Measurements from ENCODE around the gene BSPRY.
"Not testable (repeated sequence)": the region's sequence is repeated elsewhere in the genome, so short reads cannot be mapped to it uniquely, and the experiment has no call there.

BSPRY gene

DNA sequence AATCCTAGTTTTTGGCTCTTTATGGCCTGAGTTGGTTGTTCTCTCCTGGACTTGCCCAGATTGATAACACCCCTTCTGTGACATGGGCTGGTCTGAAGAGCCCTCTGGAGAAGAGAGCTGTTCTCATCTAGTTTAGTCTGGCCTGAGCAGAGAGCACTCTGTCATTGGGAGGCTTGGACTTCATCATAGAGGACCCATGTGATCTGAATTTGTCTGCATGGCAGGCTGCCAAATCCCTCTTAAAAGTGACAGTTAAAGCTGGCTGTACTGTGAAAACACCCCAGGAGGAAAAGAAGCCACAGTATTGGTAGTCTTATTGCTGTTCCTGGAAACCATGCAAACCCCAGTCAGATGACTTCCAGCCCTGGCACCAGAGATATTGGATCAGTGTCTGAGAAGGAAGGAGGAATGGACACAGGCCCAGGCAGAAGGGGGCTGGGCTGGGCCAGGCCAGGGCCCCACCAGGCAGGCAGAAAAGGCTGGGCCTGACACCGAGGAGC, 5.6 kb upstream of the BSPRY start:
- DNase-seq: no peak

DNA sequence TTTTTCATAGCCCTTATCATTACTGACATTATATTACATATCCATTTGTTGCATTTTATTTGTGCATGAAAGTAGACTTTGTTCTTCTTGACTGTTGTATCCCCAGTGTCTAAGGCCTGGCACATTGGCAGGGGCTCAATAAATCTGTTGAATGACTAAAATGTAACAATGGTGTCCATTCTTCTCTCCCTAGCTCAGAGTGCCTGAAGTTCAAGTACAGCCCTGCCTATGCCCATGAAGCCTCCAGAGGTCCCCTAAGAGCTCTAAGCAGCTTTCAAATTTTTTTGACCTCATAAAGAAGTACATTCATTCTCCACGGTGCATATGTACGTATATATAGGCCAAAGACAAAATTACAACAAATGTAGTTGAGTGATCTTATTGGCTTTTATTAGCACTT, 4.2 kb upstream of the BSPRY start:
- DNase-seq: no peak

DNA sequence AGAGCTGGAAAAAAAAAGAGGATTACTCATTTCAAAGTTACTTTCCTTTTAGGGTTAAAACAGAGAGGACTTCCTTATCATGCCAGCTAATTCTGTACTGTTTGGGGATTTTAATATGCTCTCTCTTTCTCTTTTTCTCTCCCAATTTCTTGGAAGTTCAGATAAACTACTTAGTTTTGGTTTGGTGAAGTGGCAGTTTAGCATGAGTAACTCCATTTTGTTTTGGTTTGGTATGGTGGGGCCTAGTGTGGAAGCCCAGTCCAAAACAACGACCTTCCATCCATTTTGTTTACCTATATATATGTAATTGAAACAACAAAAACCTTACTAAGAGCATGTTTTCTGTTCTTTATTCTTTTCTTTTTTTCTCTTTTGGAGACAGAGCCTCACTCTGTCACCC, 3.7 kb upstream of the BSPRY start:
- no peak for DNase-seq

DNA sequence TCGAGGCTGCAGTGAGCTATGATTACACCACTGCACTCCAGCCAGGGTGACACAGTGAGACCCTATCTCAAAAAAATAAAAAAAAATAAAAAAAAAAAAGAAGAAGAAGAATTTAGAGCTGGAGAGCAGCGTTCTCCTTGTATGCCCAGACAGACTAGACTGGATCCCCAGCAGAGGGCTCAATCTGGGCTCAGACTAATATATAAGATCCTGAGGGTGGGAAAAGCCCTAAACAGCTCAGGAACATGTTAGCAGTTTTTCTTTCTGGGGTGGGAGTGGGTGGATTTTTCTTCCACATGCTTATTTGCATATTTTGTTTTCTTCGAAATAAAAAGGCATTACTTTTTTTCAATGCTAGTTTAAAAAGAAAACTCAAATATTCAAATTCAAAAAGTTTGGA, 904 bp upstream of the BSPRY start:
- no peak for DNase-seq

DNA sequence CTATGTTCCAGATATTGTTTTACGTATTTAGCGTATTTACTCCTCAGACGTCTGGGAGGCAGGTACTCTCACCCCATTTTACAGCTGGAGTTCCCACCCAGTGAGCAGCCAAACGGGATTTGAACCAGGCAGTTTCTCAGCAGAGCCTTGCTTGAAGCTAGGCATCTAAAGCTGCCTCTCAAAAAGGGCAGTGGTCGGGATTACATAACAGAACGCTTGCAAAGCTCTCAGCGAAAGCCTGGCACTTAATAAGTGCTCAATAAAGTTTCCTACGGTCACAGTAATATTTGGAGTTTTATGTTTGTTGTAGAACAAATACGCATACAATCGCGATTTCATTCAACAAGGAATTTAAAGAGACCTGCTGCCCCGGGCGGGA, 286 bp upstream of the BSPRY start:
- DNase-seq: no peak

DNA sequence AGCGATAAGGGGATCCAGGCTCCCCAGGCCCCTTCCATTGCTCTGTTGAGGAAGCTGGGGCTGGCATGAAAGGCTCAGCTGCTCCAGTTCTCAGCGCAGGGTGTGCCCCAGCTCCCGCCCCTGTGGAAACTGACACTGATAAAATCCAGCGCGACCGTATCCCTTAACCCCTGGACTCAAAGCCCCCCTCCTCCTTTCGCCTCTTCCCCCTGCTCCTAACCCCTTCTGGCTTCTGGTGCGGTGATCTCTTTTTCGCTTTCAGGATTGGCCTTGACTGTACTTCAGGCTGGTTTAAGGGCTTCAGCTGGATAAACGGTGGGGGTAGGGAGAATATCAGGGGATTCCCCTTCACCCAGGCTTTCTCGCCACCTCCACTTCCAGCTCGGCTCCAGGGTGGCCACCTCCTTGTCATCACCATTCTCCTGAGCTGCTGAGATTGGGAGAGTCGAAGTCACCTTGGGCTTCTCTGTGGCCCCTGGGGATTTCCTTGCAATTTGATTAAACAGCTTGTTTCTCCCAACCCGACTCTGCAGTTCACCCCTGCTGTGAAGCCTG, 843 bp downstream of the BSPRY start:
- no peak for DNase-seq

DNA sequence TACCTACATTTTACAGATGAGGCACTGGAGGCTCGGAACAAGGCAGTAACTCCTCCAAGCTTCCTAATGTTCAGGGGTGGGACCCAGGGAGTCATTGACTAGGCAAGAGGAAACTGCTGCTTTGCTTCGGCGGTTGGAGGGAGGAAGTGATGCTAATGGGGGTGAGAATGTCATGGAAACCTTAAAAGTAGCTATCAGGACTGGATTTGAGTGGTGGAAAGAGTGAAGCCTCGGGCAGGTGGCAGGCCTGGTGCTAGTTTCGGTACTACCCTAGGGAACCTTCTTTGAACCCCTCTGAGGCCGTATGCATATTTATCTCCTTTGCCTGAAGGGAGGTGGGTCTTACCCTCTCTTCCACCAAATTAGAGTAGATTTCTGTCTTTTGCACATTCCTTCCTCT, 1.6 kb downstream of the BSPRY start:
- no peak for DNase-seq

DNA sequence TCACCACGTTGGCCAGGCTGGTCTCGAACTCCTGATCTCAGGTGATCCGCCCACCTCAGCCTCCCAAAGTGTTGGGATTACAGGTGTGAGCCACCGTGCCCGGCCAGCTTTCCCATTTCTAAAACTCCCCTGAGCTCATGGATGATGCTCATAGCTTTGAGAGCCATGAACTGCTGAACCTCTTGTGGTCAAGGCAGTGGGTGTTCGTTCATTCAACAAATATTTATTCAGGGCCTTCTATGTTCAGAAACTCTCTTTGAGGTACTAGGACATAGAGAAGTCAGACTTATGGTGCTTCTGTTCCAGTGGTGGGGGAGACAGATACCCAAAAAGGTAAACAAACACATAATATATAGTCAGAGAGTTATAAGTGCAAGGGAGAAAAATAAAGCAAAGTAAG, 2.7 kb downstream of the BSPRY start:
- no peak for DNase-seq

DNA sequence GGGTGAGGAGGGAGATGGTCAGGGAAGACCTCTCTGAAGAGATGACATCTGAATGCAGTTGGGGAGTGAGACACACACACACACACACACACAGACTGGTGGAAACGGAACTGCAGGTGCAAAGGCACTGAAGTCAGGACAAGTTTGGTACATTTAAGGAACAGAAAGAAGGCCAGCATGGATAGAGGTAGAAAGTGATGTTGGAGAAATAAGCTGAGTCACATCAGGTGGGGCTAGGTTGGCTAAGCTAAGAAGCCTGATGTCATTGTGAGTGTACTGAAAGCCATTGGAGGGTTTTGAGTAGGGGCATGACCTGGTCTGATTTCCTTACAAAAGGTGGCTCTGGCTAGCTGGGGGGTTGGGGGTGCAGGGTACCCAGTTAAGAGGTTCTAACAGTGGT, 3.1 kb downstream of the BSPRY start:
- no peak for DNase-seq

DNA sequence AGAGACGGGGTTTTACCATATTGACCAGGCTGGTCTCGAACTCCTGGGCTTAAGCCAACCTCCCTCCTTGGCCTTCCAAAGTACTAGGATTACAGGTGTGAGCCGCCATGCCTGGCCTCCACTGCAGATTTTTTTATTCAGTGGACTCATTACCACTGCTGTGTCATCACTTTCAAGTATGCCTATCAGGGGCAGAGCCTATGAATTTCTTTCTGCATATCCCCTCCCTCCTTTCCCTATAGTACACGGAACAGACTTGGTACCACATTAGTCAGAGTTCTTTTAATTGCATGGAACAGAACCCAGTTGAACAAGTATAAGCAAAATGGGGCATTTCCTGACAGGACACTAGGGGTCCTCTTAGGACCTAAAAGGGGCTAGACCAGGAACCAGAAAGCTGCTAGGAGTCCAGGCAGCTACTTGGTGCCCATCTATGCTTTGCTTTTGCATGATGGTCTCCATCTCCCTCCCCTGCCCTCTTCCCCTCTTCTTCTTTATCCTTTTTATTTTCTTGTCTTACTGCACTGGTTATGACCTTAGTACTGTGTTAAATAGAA, 5.8 kb downstream of the BSPRY start:
- no peak for DNase-seq

DNA sequence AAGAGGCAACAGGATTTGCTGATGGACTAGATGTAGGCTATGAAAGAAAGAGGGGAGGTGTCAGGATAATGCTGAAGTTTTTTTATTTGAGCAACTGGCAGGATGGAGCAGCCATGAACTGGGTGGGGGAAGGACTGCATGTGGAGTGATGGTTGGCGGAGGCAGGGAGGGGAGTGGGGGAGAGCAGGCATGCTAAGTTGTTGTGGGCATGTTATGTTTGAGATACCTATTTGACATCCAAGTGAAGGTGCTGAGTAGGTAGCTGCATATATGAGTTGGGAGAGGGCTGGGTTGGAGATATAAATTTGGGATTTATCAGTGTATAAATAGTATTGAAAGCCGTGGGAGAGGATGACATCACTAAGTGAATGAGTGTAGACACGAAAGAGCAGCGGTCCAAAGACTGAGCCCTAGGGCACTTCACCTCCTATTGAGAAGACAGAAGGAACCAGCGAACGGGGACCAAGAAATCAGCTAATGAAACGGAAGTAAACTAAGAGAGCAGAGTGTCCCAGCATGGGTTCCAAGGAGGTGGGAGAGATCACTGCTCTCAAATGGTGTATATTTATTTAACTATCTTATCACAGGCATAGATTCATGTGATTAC, 7.4 kb downstream of the BSPRY start:
- no peak for DNase-seq

DNA sequence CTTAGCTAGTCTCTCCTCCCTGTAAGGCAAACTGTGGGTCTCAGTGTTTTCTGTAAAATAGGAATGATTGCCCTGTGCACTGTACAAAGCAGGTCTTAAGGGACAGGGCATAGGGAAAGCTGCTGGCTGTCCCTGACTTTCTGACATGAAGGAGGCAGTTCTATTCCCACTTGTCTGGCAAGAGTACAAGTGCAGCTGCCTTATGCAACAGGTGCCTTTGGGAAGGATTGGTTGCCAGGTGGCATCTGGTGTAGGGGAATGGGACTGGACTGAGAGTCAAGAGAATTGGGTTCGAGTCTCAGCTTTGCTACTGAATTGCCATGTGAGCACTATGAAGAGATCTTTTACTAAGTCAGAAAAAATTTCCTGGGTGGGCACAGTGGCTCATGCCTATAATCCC, 10.0 kb downstream of the BSPRY start:
- no peak for DNase-seq

DNA sequence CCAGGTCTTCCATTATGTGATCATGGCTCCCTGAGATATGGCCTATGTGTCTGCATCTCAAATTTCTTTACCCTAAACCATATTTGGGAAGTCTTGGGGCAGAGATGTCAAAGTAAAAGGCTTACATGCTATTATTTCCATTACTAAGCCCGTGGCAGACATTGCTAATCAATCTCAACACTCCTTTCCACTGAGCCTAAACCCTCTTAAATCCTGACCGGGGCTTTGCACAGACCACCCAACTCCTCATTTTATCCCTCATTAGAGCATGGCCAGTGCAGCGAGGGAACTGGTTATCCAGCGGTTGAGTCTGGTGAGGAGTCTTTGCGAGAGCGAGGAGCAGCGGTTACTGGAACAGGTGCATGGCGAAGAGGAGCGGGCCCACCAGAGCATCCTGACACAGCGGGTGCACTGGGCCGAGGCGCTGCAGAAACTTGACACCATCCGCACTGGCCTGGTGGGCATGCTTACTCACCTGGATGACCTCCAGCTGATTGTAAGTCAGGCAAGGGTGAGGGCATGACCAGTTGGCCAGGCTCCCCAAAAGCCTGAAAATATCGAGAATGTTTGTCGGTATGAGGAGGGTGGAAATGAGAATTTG, 11.0 kb downstream of the BSPRY start:
- DNase-seq: no peak

DNA sequence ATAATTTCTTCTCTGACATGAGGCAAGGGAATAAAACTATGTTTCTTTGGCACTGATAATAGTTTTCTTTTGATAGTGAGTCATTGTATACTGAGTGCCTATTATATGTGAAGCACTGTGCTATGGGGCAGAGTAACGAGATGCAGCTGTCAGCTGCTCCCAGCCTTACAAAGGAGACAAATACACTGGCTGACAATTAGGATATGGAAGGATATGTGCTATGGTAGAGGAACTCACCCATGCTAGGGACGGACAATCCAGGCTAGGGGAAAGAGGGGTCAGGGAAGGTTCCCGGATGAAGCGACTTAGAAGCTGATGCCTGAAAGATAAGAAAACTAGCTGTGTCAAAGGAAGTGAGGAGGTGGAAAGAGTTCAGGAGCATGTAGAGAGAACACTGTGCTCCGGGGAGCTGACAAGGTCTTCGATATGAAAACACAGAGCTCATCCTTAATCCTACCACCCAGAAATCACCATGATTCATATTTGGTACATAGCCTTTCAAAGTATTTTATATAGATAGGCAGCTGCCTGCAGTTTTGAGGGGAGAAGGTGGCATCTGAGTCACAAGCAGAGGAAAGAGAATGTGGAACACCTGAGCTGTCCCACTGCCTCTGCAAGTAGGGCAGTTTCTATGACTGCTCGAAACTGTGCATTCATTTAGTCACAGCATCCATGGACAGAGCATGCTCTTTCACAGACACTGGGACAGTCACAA, 12.1 kb downstream of the BSPRY start:
- no peak for DNase-seq

DNA sequence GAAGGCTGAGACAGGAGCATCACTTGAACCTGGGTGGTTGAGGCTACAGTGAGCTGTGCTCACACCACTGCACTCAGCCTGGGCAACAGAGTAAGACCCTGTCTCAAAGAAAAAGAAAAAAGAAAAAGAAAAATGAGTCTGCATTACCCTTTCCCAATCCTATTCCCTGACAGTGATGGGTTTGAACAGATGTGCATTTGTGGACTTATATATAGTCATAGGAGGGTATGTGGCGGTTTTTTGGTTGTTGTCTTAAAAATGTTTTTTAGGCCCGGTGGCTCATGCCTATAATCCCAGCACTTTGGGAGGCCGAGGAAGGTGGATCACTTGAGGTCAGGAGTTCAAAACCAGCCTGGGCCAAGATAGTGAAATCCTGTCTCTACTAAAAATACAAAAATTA, 14.0 kb downstream of the BSPRY start:
- no peak for DNase-seq

DNA sequence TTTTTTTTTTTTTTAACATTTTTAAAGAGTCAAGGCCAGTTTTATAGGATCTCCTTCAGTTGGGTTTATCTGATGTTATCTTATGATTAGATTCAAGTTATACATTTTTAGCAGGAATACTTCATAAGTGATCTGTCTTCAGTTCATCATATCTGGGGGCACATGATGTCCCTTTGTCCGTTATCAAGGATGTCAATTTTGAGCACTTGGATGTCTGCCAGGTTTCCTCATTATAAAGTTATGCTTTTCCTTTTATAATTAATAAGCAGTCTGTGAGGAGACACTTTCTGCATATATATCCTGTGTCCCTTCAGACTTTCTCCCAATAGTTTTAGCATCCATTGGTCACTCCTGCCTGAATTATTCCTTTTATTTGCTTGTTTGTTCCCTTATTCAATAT, 15.6 kb downstream of the BSPRY start:
- DNase-seq: no peak

DNA sequence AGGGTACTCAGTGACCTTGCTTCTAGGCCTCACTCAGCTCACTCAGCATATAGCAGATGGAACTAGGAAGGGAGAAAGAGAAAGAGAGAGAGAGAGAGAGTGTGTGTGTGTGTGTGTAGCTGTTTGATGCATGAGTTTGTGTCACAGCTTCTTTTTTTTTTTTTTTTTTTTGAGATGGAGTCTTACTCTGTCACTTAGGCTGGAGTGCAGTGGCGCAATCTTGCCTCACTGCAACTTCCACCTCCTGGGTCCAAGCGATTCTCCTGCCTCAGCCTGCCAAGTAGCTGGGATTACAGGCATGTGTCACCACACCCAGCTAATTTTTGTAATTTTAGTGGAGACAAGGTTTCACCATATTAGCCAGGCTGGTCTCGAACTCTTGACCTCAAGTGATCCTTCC, 16.3 kb downstream of the BSPRY start:
- not testable (repeated sequence) for DNase-seq

DNA sequence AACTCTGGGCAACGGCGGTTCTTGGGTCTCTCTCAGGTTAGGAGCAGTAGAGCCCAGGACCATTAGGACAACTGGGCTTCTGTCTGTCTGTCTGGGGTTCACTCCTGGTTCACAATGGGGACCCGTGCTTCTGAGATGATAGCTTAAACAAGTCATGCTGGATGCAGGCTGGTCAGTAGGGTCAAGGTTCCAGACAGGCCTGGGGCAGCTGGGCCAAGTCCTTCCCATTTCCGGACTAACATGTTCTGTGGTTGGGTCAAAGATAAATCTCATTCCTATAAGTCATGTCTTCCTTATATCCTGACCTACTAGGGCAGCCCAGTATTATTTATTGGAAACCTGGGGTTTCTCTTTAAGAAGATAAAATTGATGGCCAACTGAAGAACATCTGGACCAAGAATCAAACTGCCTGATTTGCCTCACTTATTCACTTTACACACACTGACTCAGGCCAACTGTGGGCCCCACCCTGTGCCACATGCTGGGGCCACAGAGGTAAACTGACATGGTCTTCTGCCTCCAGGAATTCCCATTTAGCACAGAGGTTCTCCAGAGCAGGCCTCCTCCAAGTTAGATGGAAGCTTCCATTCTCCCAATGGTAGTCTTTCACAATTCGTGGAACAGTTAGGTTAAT, 19.1 kb downstream of the BSPRY start:
- no peak for DNase-seq

DNA sequence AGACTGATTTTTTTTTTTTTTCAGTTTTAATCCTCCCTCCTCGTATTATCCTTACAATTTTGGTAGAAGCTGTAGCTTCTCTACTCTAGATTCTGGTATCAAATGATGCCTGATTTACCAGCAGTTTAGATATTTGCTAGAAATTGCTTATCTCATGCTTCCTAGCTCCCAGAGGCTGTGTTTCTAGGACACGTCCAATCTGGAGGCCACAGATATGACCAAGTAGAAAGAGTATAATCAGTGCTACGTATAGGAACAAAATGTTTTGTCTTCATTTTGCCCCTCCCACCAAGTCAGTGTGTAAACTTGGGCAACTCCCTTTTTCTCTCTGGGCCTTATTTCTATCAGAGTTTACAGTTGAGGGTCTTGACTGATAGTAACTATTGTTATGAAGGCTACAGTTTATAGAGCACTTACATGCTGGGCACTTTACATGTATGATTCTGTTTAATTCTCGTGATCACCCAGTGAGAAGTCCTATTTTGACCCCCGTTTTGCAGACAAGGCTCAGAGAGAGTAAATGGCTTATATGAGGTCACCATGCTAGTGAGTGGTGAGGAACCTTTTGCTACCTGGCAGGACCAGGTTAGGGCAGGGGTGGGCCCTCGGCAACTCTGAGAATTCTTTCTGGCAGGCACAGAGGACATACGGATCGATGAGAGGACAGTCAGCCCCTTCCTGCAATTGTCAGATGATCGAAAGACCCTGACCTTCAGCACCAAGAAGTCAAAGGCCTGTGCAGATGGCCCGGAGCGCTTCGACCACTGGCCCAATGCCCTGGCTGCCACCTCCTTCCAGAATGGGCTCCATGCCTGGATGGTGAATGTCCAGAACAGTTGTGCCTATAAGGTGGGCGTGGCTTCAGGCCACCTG, 19.9 kb downstream of the BSPRY start:
- no peak for DNase-seq

DNA sequence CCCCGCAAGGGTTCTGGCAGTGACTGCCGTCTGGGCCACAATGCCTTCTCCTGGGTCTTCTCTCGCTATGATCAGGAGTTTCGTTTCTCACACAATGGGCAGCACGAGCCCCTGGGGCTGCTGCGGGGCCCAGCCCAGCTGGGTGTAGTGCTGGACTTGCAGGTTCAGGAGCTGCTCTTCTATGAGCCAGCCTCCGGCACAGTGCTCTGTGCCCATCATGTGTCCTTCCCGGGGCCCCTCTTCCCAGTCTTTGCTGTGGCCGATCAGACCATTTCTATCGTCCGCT, 20.5 kb downstream of the BSPRY start:
- DNase-seq: no peak

DNA sequence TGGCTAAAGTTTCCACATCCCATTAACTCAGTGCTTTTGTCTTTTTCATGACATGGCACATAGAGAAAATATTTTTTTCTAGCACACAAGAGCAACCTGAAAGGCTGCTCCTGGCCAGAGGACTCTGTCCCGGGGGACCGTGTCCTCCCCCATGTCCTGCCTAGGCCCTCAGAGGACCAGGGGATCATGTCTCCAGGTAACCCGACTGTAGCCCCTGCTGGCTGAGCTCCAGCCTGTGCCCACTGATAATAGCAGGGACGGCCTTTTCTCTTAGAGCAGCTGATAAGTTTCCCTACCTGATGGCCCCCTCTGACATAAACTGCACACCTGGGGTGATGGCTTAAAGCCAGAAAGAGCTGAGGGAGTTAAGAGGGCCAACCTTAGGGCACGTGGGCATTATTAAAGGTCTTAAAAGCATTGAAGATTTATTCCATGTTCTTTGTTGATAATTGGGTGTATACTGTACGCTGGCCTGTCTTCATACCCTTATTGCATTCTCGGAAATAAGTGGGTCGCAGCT, 21.5 kb downstream of the BSPRY start:
- no peak for DNase-seq

DNA sequence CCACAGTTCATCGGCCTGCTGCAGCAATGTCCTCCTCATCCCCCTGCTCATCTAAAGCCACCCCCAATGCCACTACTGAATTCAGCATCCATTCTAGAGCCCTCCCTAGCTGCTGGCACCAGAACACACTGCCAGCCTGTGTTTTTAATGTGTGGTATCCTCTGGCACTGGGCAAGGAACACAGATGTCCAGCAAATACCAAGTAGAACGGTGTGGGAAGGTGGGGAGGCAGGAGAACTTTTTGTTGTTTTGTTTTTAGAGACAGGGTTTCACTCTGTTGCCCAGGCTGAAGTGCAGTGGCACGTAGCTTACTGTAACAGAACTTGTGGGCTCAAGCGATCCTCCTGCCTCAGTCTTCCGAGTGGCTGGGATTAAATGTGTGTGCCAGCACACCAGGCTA, 22.7 kb downstream of the BSPRY start:
- DNase-seq: no peak
